GM10847 (cell line): ENCODE results near the gene KRT81.

Experiments used
- POLR2A ChIP-seq: IDR thresholded peaks from 2 replicates; pipeline ENCODE4 v1.6.1; 2011; ENCODE audit not compliant: insufficient read length; ENCODE audit errors: extremely low read depth

The KRT81 gene

DNA sequence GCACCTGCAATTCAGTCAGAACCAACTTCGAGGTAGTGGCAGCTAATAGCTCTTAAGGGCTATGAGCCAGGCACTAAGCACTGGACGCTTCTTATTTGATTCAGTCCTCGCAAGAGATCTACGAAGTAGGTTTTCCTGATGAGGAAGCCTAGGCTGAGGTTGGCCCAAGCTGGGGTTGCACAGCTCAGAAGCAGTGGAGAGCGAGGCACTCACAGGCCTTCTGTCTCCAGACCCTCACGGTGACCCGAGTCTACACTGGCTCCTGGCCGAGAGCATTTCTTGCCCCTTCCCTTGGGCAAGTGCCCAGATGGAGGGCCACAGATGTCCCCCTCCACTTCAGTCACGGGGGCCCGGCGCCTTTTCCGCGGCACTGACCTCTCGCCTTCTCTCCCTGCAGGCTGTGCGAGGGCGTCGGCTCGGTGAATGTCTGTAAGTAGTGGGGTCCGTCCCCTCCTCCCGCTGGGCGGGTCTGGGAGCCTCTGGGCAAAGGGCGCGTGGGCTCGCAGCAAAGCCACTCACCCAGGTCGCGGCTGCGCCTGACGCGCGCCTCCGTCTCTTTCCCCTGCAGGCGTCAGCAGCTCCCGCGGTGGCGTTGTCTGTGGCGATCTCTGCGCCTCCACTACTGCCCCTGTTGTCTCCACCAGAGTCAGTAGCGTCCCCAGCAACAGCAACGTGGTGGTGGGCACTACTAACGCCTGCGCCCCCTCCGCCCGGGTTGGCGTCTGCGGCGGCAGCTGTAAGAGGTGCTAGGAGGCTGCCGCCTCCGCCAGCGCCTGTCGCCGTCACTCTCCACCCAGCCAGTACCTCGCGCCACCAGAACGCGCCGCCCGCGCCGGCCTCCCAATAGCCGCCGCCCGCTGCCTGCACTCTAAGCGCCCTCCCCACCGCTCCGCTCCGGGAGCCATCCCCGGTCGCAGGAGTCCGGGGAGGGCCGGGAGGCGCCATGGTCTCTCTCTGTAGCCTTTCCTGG lies 16.8 kb upstream of the KRT81 start:
- no peak for TF ChIP-seq POLR2A

DNA sequence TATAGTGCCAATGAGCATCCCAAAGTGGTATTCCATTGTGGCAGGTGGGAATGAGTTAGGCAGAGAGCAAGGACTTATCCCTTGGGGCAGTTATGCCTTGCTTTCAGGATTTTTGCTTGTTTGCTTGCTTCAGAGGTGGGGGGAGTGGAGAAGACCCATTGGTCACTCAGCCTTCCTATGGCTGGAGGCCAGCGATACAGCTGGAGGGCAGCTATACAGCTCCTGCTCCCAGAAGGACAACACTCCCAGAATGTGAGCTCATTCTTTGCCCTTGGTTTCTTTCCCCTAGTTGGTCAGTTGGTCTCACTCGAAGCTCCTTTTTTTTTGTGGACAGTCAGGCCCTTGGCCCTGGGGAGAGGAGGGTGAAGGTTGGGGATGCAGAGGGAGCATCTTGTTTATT lies 15.4 kb upstream of the KRT81 start:
- TF ChIP-seq POLR2A: no peak

DNA sequence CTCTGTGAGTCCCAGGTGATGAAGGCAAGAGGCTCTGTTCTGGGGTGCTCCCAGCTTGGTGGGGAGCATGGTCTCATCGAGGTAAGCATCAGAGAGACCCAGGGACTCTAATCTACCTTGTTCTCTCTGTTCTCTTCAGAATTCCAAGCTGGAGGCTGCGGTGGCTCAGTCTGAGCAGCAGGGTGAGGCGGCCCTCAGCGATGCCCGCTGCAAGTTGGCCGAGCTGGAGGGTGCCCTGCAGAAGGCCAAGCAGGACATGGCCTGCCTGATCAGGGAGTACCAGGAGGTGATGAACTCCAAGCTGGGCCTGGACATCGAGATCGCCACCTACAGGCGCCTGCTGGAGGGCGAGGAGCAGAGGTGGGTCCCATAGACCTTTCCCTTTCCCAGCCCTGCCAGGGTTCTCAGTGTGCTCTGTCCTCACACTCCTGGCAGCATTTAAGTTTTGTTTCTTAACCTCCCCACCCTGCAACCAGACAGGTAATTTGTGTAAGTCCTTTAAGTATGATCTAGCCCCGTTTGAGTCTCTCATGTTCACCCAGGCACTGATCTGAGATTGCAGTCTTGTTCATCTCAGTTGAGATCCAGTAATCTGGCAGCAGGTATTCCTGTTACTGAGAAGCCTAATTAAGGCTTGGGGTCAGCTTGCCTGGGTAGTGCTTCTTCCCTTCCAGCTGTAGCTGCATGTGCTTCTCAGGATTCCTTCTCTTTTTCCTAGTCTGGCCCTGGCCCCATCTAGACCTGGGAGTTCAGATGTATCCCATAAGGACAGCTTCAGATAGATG lies 14.8 kb upstream of the KRT81 start:
- TF ChIP-seq POLR2A: no peak

DNA sequence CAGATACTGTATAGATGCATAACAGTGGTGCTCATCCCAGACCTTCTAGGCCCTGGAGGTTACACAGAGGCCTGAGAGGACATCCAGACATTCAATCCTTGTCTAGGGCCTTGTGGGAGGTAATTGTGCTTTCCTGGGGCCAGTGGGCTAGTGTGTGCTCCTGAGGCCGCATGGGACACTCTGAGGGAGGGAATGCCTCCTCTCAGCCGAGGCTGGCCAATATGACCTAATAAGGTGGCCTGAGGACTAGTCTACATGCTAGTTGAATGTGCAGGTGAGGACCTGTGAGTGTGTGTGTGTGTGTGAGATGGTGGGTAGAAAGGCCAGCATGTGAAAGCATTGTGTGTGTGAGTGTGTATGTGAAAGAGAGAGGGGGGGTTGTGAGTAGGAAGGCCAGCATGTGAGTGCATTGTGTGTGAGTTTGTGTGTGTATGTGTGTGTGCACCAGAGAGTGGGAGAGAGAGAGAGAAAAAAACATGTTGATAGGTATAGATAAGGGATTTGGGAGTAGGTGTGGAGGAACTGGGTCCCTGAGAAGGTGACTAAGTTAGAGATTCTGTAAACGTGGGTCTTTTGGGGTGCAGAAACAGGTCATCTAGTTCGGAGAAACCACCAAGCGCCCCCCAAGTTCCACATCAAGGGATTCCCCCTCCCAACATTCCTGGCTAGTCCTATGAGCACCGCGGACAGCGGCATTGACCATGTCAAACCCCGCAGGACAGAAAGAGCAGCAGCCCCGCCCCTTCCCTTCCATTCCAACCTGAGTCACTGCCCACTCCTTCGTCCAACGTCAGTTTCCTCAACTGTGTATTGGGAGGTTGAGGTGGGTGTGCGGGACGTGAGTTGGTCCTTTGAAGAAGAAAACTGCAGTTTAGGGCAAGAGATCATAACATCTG lies 9.7 kb upstream of the KRT81 start:
- TF ChIP-seq POLR2A: no peak

GRCh38 chr12:52298677-52299190 lies 7.4 kb upstream of the KRT81 start:
- TF ChIP-seq POLR2A: no peak

- TF ChIP-seq POLR2A: no peak
Observed at GRCh38 chr12:52296572-52297215, 5.4 kb upstream of the KRT81 start.

GRCh38 chr12:52295663-52296062 lies 4.3 kb upstream of the KRT81 start:
- TF ChIP-seq POLR2A: no peak

DNA sequence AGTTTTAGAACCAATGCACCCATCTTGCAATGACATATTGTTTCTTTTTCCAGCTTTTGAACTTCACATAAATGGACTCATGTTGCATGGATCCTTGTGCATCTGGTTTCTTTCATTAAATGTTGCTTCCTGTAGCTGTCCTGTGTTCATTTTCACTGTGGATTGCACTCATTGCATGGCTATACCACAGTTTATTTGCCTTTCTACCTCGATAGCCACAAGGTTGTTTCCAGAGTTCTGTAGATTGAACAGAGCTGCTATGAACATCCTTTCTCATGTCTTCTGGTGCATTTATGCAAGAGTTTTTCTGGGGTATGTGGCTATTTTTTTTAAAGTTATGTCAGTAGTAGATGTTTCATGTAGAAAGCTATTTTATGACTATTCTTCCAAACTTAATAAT lies 3.5 kb upstream of the KRT81 start:
- TF ChIP-seq POLR2A: no peak

DNA sequence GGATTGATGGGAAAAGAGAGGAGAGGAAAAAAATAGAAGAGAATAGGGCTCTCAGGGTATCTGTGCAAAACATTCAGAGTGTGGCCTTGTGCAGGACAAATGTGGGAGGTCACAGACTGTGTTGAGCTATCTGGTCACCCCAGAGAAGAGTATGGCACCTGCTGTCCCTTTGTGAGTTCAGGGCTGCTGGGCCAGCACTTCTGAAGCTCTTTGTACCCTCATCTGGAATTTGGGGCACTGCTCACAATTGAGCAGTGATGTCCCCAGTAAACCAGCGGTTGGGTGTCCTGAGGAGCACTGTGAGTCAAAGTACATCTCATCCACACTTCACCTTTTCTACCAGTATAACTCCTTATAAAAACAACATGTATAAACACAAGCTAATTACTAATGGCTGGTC lies 2.6 kb upstream of the KRT81 start:
- no peak for TF ChIP-seq POLR2A

- TF ChIP-seq POLR2A: no peak
Observed at GRCh38 chr12:52285851-52286530, 5.3 kb downstream of the KRT81 start.

GRCh38 chr12:52285172-52285745 lies 6.1 kb downstream of the KRT81 start:
- no peak for TF ChIP-seq POLR2A

DNA sequence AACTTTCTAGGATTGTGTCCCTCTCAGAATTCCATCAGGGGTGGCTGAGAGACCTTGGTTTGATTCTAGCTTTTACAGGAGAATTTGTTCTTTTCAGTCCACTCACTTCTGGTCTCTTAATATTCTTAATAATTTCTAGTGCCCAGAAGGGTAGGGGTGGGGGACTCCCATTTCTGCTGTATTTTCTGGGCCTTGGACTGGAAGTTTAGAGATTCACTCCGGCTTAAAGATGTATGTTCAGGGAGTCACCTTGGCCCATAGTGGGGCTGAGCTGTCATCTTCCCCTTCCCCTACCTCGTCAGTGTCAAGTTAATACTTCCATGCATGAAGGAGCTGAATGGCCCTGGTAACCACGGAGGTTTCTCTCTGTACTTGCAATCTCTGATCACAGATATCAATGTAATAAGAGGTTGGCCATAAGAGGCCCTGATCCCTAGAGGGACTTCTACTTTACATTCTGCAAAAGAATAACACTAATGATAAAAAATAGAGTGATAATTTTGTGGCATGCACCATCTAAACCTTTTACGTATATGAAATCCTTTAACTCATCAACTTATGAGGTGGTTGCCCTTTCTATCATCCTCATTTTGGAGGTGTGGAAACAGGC lies 6.7 kb downstream of the KRT81 start:
- TF ChIP-seq POLR2A: no peak
